Measurements from ENCODE around the gene APOL1.

GRCh38 chr22:36298601-36299000 is 45.7 kb downstream of the APOL1 start:
- TF ChIP-seq ZNF430 (CRISPR knock-in tag; IDR thresholded peaks at IDR 0.05) (no peak), ZBTB4 (CRISPR knock-in tag; IDR thresholded peaks at IDR 0.05; ENCODE audit: borderline replicate concordance) (no peak)
